Gastroesophageal sphincter (tissue), 3 donors: ENCODE measurements around the gene DOCK2.

ENCODE experiments used
- CTCF ChIP-seq, 4 experiments: fragments of 200-600 bp in 2 of 4; fragments of 450-650 bp in 2 of 4; sonication (generic) in 1 of 4; IDR thresholded peaks; one replicate each; pipeline ENCODE4 v1.5.1; 2017 to 2019; ENCODE audit warnings: antibody characterized with exemption in 4 of 4, mild to moderate bottlenecking in 2 of 4, moderate library complexity in 2 of 4
- EP300 ChIP-seq: sonication (generic); formaldehyde crosslinking; IDR thresholded peaks from one replicate; pipeline ENCODE4 v1.6.1; 2017; ENCODE audit warnings: antibody characterized with exemption, mild to moderate bottlenecking

GRCh38 chr5:169781420-169782345, 144.6 kb downstream of the DOCK2 start:
- TF ChIP-seq CTCF (IDR thresholded peaks at IDR 0.05): no peak
- no peak for TF ChIP-seq EP300
